K562 (cell line): ENCODE results near the gene ARG1. TPM values are rescaled to one million over a fixed set of nuclear protein-coding genes. Genes with fewer than 3 reads are reported as not detected.

Experiments
- ATAC-seq: fragments of 200-7000 bp; cut with Tn5 transposase; 3 replicates; pipeline ENCODE4 v1.9.1; 2020; ENCODE audit warnings: moderate library complexity
- BruUV-seq: library from RNA; stranded (reverse); fragments of 400-500 nt; replicated peaks from 2 replicates; lab custom pipeline; 2021; lab: Mats Ljungman, UMichigan
- CTCF ChIA-PET: fragments of 300-600 bp; formaldehyde crosslinking; extraction: SDS; loops from one replicate; lab custom pipeline; 2021; ENCODE audit warnings: low intra/inter-chr PET ratio; lab: Yijun Ruan, JAX
- POLR2A ChIA-PET: fragments of 300-600, 350-650 bp; sonication (Branson Sonifier 250); formaldehyde crosslinking; extraction: SDS; loops from one replicate; lab custom pipeline; 2021; ENCODE audit warnings: antibody characterized with exemption, inconsistent platforms; lab: Yijun Ruan, JAX
- DNase-seq, 4 experiments: peaks; one replicate each; pipeline versions ENCODE4 v3.0.0 to v3.0.0-alpha.2; 2011 to 2018; ENCODE audit warnings: low spot score in 3 of 4, mixed read lengths in 3 of 4; ENCODE audit errors: extremely low read depth in 1 of 4
- FAIRE-seq: peaks from 2 replicates; lab custom pipeline; 2011; peaks lifted over from hg19 to GRCh38; lab: Jason Lieb, UNC
- H2AFZ ChIP-seq: 2 replicates; pipeline ENCODE4 v1.6.0; 2011; ENCODE audit warnings: low read depth, low read length, control low read depth, inconsistent platforms
- H3K27ac ChIP-seq: fragments of 200-600 bp; 3 replicates; pipeline ENCODE4 v1.8.0; 2011; ENCODE audit warnings: low read depth, mild to moderate bottlenecking, control low read depth, inconsistent platforms, low read length, moderate library complexity, mixed read lengths; ENCODE audit errors: extremely low read depth
- H3K27me3 ChIP-seq, 2 experiments: fragments of 300-600 bp in 1 of 2; 2 replicates in 1 of 2; 3 replicates in 1 of 2; pipeline versions ENCODE4 v1.6.0 to v1.8.0; 2011; ENCODE audit warnings: inconsistent platforms in 2 of 2, low read length in 2 of 2, mild to moderate bottlenecking in 1 of 2, mixed read lengths in 1 of 2, moderate library complexity in 1 of 2; ENCODE audit not compliant: control insufficient read depth in 2 of 2, insufficient read depth in 2 of 2
- H3K36me3 ChIP-seq: fragments of 300-600 bp; 3 replicates; pipeline ENCODE4 v1.8.0; 2011; ENCODE audit warnings: mild to moderate bottlenecking, low read length, inconsistent platforms; ENCODE audit not compliant: control insufficient read depth, insufficient read depth
- H3K4me1 ChIP-seq, 2 experiments: fragments of 200-600 bp in 1 of 2; replicated peaks in 1 of 2; 2 replicates in 1 of 2; 3 replicates in 1 of 2; pipeline versions ENCODE4 v1.5.1 to v1.8.0; 2011; ENCODE audit warnings: inconsistent platforms in 2 of 2, low read length in 2 of 2, mild to moderate bottlenecking in 1 of 2, mixed read lengths in 1 of 2, moderate library complexity in 1 of 2; ENCODE audit not compliant: control insufficient read depth in 2 of 2, insufficient read depth in 2 of 2
- H3K4me2 ChIP-seq: 2 replicates; pipeline ENCODE4 v1.6.1; 2011; ENCODE audit warnings: low read length, control low read depth, inconsistent platforms, mixed read lengths; ENCODE audit not compliant: insufficient read depth
- H3K4me3 ChIP-seq: fragments of 200-600 bp; sonication (generic), shearing (Covaris generic); 2 replicates; pipeline ENCODE4 v1.5.1; 2016; ENCODE audit warnings: control low read depth, inconsistent platforms
- H3K79me2 ChIP-seq: fragments of 200-600 bp; 3 replicates; pipeline ENCODE4 v1.8.0; 2011; ENCODE audit warnings: low read length, inconsistent platforms; ENCODE audit not compliant: control insufficient read depth, insufficient read depth
- H3K9ac ChIP-seq, 2 experiments: 2 replicates each; pipeline versions ENCODE4 v1.6.0 to v1.6.1; 2011; ENCODE audit warnings: low read depth in 2 of 2, low read length in 2 of 2, control low read depth in 1 of 2, inconsistent platforms in 1 of 2, mild to moderate bottlenecking in 1 of 2, mixed read lengths in 1 of 2; ENCODE audit not compliant: insufficient read depth in 1 of 2
- H3K9me1 ChIP-seq: one replicate; pipeline ENCODE4 v1.6.0; 2011; ENCODE audit warnings: inconsistent platforms, mild to moderate bottlenecking, low read length, moderate library complexity; ENCODE audit not compliant: control insufficient read depth, insufficient read depth
- H3K9me3 ChIP-seq: replicated peaks from 2 replicates; pipeline ENCODE4 v1.5.1; 2011; ENCODE audit warnings: low read depth, low read length, inconsistent platforms; ENCODE audit not compliant: control insufficient read depth, insufficient read depth
- H4K20me1 ChIP-seq: replicated peaks from 2 replicates; pipeline ENCODE4 v1.6.1; 2011; ENCODE audit warnings: low read length, inconsistent platforms, mixed read lengths; ENCODE audit not compliant: control insufficient read depth, insufficient read depth
- ATF4 ChIP-seq: fragments of 450-650 bp; formaldehyde crosslinking; IDR thresholded peaks from 2 replicates; pipeline ENCODE4 v1.4.0; 2022; ENCODE audit warnings: mild to moderate bottlenecking, moderate library complexity
- CLOCK ChIP-seq: fragments of 250-450 bp; sonication (Bioruptor Pico); IDR thresholded peaks from 2 replicates; pipeline ENCODE4 v1.4.0; 2020; ENCODE audit warnings: mild to moderate bottlenecking, moderate library complexity, borderline replicate concordance
- DPF2 ChIP-seq: fragments of 450-650 bp; IDR thresholded peaks from 2 replicates; pipeline ENCODE4 v1.6.1; 2016
- ELF1 ChIP-seq: fragments of 200-800 bp; sonication (Bioruptor generic); IDR thresholded peaks from 2 replicates; pipeline ENCODE4 v1.6.1; 2016; ENCODE audit warnings: missing genetic modification characterization, missing compliant biosample characterization
- FOXJ2 ChIP-seq: fragments of 200-800 bp; sonication (Bioruptor generic); IDR thresholded peaks from 2 replicates; pipeline ENCODE4 v1.6.1; 2016; ENCODE audit warnings: missing genetic modification characterization, missing compliant biosample characterization
- FOXJ3 ChIP-seq: sonication (generic); formaldehyde crosslinking; IDR thresholded peaks from 2 replicates; pipeline ENCODE4 v1.4.0; 2020; ENCODE audit warnings: mild to moderate bottlenecking, missing genetic modification reagents
- GATA2 ChIP-seq: sonication (generic); formaldehyde crosslinking; IDR thresholded peaks from 2 replicates; pipeline ENCODE4 v1.4.0; 2020; ENCODE audit warnings: mild to moderate bottlenecking, missing genetic modification reagents
- HBP1 ChIP-seq: fragments of 450-650 bp; formaldehyde crosslinking; IDR thresholded peaks from 2 replicates; pipeline ENCODE4 v1.4.0; 2022; ENCODE audit warnings: missing genetic modification characterization
- HDAC6 ChIP-seq: IDR thresholded peaks from 2 replicates; pipeline ENCODE4 v1.6.1; 2012; ENCODE audit warnings: low read depth, mild to moderate bottlenecking, control low read depth, inconsistent platforms, low read length, moderate library complexity
- MNT ChIP-seq, 2 experiments: fragments of 450-650 bp; conservative IDR thresholded peaks; 2 replicates each; pipeline ENCODE4 v1.6.1; 2017; ENCODE audit warnings: mild to moderate bottlenecking in 2 of 2, moderate library complexity in 2 of 2
- MTA1 ChIP-seq: fragments of 450-650 bp; IDR thresholded peaks from 2 replicates; pipeline ENCODE4 v1.6.1; 2017; ENCODE audit warnings: borderline replicate concordance
- RBM25 ChIP-seq: fragments of 200-400 bp; formaldehyde crosslinking; IDR thresholded peaks from 2 replicates; pipeline ENCODE4 v1.6.1; 2018; ENCODE audit warnings: low read length, low read depth, moderate library complexity; ENCODE audit not compliant: severe bottlenecking
- SNAPC5 ChIP-seq: fragments of 250-450 bp; sonication (Bioruptor Pico); IDR thresholded peaks from 2 replicates; pipeline ENCODE4 v1.8.0; 2021; ENCODE audit warnings: moderate library complexity, mild to moderate bottlenecking, inconsistent platforms
- SRSF3 ChIP-seq: fragments of 200-400 bp; formaldehyde crosslinking; IDR thresholded peaks from 2 replicates; pipeline ENCODE4 v1.6.1; 2016; ENCODE audit warnings: mild to moderate bottlenecking, low read length, moderate library complexity; ENCODE audit not compliant: insufficient read depth
- ZC3H11A ChIP-seq: IDR thresholded peaks from 2 replicates; pipeline ENCODE4 v1.6.1; 2012; ENCODE audit warnings: low read depth, low read length, improper control_type of control experiment
- ZFP36 ChIP-seq: fragments of 150-350 bp; IDR thresholded peaks from 2 replicates; pipeline ENCODE4 v1.6.1; 2018; ENCODE audit warnings: low read length, low read depth; ENCODE audit not compliant: partially characterized antibody
- ZNF354B ChIP-seq: fragments of 250-450 bp; sonication (Bioruptor Pico); IDR thresholded peaks from 2 replicates; pipeline ENCODE4 v1.4.0; 2020
- ZNF589 ChIP-seq: fragments of 200-800 bp; sonication (Bioruptor generic); IDR thresholded peaks from 2 replicates; pipeline ENCODE4 v1.6.1; 2016; ENCODE audit warnings: low read depth, missing genetic modification characterization, missing compliant biosample characterization
- WGBS: fragments of 100-300 bp; shearing (Covaris generic); methylation state at CpG from one replicate; pipeline ENCODE4 v1.1.6; 2016; ENCODE audit warnings: low coverage, mixed read lengths; ENCODE audit not compliant: insufficient coverage; ENCODE audit errors: missing lambda C conversion rate; 5-methylcytosine and 5-hydroxymethylcytosine counted together
- in situ Hi-C: fragments of 300-500 bp; cut with MboI; formaldehyde crosslinking; loops from 4 replicates; pipeline ENCODE4 v1.15.0; 2018; ENCODE audit warnings: inconsistent platforms, mixed read lengths
- intact Hi-C: fragments of 100-400 bp; cut with micrococcal nuclease; formaldehyde crosslinking; loops from 2 replicates; pipeline ENCODE4 v1.14.2; 2022
- polyA plus RNA-seq, 8 experiments: library from polyadenylated mRNA; depleted of rRNA in 4 of 8; stranded (reverse) in 5 of 8; unstranded in 3 of 8; fragments of >200 nt; fragmentation: Nextera tagmentation in 2 of 8; fragmentation: Illumina TruSeq in 1 of 8; extraction: Ambion mirVana in 2 of 8; extraction: Trizol in 1 of 8; gene quantifications; 2 replicates each; pipeline versions ENCODE4 v1.2.1 to v1.2.3, GENCODE V29; 2011 to 2014; ENCODE audit warnings: inconsistent platforms in 1 of 8, missing spikeins in 1 of 8
- total RNA-seq, 7 experiments: library from RNA; depleted of rRNA in 6 of 7; stranded (reverse); fragments of >200 nt in 6 of 7; fragmentation: Illumina TruSeq in 2 of 7; extraction: Trizol in 2 of 7; gene quantifications; 2 replicates each; pipeline versions ENCODE4 v1.2.1 to v1.2.3, GENCODE V29; 2011 to 2021; ENCODE audit warnings: low replicate concordance in 1 of 7

ARG1 gene
- total and polyA plus RNA-seq, 9 of the 15 experiments (the other 6 are each of a cell fraction or from before 2014, with no cell fraction given): 0.03 to 0.20 (median 0.08) TPM; not detected in 3

GRCh38 chr6:131574686-131575085 lies 1.7 kb downstream of the ARG1 start:
- ATAC-seq: no peak
- no peak overlapping the region for H3K4me2 ChIP-seq
- no peak overlapping the region for H3K9ac ChIP-seq
- H3K27me3 ChIP-seq: no peaks in the 10 kb centered on the region
- ChIA-PET CTCF (no interaction called here), POLR2A (no interaction called here)
- H3K4me1 ChIP-seq: peaks cover 0 to 3% of the 10 kb centered on the region in 2 experiments; a peak in 1 of 5 replicates
- H3K9me3 ChIP-seq: no peaks in the 10 kb centered on the region
- in situ Hi-C loops (no loop called here), intact Hi-C loops (no loop called here)
- H3K27ac ChIP-seq: no peak overlapping the region
- no peak overlapping the region for H3K4me3 ChIP-seq
- peaks cover 12% of the 10 kb centered on the region; the same call in 2 of the 3 replicates for H3K36me3 ChIP-seq
- H3K9me1 ChIP-seq: no peaks in the 10 kb centered on the region
- no peak for FAIRE-seq
- DNase-seq: no peak
- H4K20me1 ChIP-seq: no peaks in the 10 kb centered on the region
- H3K79me2 ChIP-seq: no peaks in the 10 kb centered on the region
- BruUV-seq: no TSS peak
- 49% methylated on average over 4 of the region's 4 CpGs for WGBS
- no peak overlapping the region for H2AFZ ChIP-seq
- TF ChIP-seq MTA1 (no peak), GATA2 (CRISPR knock-in tag) (no peak), ZNF589 (CRISPR knock-in tag) (no peak), ELF1 (tag) (no peak), ZC3H11A (no peak), CLOCK (no peak), ATF4 (CRISPR knock-in tag) (no peak), RBM25 (peak; percentile 48), FOXJ2 (tag) (no peak), SNAPC5 (no peak), MNT (conservative IDR thresholded peaks at IDR 0.05) (no peak), SRSF3 (no peak), HDAC6 (no peak), ZFP36 (peak; percentile 59), HBP1 (CRISPR knock-in tag) (no peak), ZNF354B (CRISPR knock-in tag) (no peak), DPF2 (no peak), FOXJ3 (CRISPR knock-in tag) (no peak)
